ENCODE results near the gene SUOX.
A peak's percentile ranks its signal among the peaks of the same experiment; 100 is the strongest.
"Not testable (repeated sequence)": the region's sequence is repeated elsewhere in the genome, so short reads cannot be mapped to it uniquely, and the experiment has no call there.

Gene SUOX

GRCh38 chr12:55983232-55983842, 13.7 kb upstream of the SUOX start:
- no peak for DNase-seq (ENCODE audit: low spot score)

- DNase-seq (ENCODE audit: low spot score): no peak
Observed at GRCh38 chr12:55984861-55985260, 12.2 kb upstream of the SUOX start.

DNA sequence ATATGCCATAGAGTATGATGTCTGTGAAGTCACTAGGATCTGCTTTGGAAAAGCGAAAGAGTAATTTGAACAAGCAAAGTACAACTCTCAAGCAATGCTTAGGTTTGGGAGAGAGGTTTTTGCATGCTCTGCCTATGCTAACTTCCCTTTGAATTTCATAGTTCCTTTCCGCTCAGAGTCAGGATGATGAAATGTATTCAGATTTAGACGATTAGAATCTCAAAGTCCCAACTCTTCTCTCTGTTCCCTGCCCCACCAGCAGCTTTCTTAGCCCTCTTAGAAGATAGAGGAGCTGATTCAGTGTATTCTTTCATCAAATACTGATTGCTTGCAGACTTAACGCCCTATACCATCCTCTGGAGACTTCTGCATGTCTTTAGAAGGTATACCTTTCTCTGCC, 11.7 kb upstream of the SUOX start:
- no peak for DNase-seq (ENCODE audit: low spot score)

DNA sequence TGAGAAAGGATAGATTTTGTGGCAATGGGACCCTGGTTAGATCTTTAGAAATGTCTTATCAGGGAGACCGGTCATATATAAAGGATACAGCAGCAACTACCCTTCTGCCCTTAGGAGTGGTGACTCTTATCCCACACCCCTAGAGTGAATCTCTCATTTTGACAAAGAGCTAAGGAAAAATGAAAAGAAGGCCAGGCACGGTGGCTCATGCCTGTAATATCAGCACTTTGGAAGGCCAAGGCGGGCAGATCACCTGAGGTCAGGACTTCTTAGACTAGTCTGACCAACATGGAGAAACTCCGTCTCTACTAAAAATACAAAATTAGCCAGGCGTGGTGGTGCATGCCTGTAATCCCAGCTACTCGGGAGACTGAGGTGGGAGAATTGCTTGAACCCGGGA, 11.1 kb upstream of the SUOX start:
- DNase-seq (ENCODE audit: low spot score): not testable (repeated sequence)

GRCh38 chr12:55991110-55991509, 6.0 kb upstream of the SUOX start:
- no peak for DNase-seq (ENCODE audit: low spot score)

GRCh38 chr12:55993230-55993853, 3.7 kb upstream of the SUOX start:
- no peak for DNase-seq (ENCODE audit: low spot score)

- DNase-seq (ENCODE audit: low spot score): no peak
Observed at GRCh38 chr12:55995366-55995765, 1.7 kb upstream of the SUOX start.

DNA sequence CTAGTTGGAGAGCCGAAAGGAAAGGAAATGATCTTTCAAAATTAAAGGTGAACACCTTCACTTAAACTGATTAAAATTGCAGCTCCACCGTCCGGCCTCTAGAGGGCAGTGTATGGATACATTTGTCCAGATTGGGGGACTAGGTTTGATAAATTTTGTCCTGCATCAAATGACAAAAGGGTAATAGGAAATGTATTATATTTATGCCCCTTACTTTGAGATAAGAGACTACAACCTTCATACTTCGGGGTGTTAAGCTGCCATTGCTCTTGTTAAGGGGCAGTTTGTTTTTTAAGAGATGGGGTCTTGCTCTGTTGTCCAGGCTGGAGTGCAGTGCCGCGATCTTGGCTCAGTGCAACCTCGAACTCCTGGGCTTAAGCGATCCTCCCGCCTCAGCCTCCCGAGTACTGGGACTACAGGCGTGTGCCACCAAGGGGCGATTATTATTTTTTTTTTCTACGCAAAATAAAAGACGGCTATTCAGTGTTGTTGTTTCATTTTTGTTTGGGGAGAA, 818 bp upstream of the SUOX start:
- peak; percentile 67 for DNase-seq (ENCODE audit: low spot score)

- no peak for DNase-seq (ENCODE audit: low spot score)
Observed at GRCh38 chr12:55997535-55997859, 421 bp downstream of the SUOX start.

DNA sequence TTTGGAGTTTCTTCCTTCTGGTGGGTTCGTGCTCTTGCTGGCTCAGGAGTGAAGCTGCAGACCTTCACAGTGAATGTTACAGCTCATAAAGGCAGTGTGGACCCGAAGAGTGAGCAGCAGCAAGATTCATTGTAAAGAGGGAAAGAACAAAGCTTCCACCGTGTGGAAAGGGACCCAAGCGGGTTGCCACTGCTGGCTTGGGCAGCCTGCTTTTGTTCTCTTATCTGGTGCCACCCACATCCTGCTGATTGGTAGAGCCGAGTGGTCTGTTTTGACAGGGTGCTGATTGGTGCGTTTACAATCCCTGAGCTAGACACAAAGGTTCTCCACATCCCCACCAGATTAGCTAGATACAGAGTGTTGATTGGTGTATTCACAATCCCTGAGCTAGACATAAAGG, 2.4 kb downstream of the SUOX start:
- not testable (repeated sequence) for DNase-seq (ENCODE audit: low spot score)

- not testable (repeated sequence) for DNase-seq (ENCODE audit: low spot score)
Observed at GRCh38 chr12:55999999-56000540, 3.0 kb downstream of the SUOX start.

DNA sequence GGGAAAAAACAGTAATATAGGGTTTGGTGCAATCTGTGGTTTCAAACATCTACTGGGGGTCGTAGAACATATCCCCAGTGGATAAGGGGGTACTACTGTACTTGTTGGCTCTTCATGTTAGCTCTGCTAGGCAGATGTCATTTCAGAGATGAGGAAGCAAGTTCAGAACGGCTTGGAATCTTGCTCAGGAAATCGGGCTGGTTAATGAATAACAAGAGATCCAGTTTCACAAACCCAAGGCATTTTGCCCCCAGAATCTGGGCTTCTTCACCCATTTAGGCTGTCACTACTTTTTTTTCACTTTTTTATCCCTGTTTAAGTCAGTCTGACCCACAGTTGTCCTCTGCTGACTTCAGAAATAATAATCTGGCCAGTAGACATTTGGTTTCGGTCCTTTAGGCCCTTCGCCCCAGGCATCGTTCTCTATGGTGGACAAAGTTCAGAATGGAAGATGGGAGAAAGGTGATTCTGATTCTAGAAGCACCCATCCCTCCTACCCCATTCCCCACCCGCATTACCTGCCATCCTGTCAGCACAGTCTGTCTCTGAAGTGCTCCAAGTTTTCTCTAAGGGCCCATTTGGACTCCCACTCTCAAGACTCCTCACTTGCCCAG, 4.5 kb downstream of the SUOX start:
- no peak for DNase-seq (ENCODE audit: low spot score)

DNA sequence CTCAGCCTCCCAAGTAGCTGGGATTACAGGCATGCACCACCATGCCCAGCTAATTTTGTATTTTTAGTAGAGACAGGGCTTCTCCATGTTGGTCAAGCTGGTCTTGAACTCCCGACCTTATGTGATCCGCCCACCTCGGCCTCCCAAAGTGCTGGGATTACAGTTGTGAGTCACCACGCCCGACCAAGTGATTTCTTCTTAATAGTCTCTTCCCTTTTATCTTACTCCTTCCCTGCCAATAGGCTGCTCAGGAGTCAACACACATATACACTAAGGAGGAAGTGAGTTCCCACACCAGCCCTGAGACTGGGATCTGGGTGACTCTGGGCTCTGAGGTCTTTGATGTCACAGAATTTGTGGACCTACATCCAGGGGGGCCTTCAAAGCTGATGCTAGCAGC, 6.3 kb downstream of the SUOX start:
- DNase-seq (ENCODE audit: low spot score): not testable (repeated sequence)

DNA sequence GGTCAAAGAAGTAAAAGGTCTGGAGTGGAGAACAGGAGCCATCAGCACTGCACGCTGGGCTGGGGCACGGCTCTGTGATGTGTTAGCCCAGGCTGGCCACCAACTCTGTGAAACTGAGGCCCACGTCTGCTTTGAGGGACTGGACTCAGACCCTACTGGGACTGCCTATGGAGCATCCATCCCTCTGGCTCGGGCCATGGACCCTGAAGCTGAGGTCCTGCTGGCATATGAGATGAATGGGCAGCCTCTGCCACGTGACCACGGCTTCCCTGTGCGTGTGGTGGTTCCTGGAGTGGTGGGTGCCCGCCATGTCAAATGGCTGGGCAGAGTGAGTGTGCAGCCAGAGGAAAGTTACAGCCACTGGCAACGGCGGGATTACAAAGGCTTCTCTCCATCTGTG, 7.1 kb downstream of the SUOX start:
- DNase-seq (ENCODE audit: low spot score): no peak

- DNase-seq (ENCODE audit: low spot score): peak; percentile 87
Observed at GRCh38 chr12:56007564-56008559, 10.8 kb downstream of the SUOX start.

GRCh38 chr12:56010111-56010570, 13.1 kb downstream of the SUOX start:
- DNase-seq (ENCODE audit: low spot score): no peak

DNA sequence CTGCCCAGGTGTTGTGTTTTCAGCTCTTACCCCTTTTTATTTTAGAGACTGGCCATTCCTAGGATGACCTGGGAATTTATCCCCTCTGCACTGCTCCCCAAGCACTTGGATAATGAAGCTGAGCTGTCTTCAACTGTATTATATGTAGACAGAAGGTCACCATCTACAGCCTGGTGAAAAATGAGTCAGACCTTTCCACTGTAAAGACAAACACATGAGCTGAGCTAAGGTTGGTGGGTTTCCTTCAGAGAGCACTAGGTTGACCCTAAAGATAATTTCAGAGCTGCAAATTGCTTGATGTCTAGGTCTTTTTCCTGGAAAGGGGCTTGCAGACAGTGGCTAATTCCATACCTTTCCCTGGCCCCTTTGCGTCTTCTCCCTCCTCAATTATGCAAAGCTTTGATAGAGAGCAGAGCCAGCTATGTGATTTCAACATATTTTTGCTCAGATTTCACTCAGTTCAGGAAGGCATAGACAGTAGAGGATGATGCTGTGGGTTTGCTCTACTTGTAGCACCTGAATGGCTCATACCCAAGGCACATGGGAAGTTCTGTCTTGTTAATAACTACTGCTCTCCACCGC, 14.5 kb downstream of the SUOX start:
- DNase-seq (ENCODE audit: low spot score): no peak

GRCh38 chr12:56013482-56013881, 16.4 kb downstream of the SUOX start:
- no peak for DNase-seq (ENCODE audit: low spot score)

DNA sequence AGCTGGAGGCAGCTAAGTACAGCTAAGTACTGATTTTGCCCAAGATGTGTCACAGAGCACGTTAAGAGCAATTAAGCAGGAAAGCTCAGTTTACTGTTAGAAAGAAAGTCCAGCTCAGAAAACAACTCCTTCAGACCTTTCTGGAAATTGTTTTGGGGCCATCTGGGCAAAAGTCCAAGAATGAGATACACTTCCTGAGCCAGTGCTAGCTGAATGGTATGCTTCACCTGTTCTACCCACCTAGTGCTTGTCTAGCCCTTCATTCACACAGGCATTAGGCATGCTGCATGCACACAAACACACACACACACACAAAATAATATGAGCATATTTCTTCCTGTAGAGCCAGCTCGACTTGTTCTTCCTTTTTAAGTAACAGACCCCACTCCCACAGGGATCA, 17.1 kb downstream of the SUOX start:
- DNase-seq (ENCODE audit: low spot score): no peak

DNA sequence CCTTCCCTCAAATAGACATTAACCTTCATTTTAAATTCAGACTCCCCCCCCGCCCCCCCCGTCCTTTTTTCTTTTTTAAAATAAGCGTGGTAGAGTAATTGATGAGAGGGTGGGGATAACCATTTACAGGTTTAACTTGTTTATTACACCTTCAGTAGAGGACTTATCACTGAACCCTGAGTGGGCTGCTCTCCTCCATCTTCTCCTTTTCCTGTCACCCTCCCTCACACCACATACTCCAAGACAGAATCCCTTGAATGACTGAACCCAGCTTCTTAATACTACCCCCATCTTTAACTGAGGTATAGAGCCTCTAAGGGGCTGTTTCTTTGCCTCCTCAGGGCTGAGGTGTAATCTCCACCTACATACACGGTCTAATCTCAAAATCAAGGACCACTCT, 20.1 kb downstream of the SUOX start:
- DNase-seq (ENCODE audit: low spot score): no peak

DNA sequence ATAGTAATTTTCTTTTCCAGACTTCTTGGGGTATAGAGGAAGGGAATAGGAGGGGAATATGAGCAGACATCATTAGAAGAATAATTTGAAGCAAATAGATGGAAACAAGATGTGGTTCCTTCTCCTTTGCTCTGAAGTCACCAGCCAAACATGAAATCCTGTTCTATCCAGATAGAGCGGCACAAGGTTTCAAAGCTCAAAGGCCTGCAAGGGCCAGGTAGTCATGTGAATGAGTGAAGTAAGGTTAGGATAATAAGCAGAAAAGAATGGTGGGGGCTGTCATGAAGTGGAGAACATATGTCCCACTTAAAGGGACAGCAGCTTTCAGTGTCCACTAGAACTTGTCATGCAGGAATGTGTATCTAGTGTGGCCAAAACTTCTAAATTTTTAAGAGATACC, 21.3 kb downstream of the SUOX start:
- no peak for DNase-seq (ENCODE audit: low spot score)

Data from GM03348 (cell line).